ENCODE measurements around the gene CFAP157.

The CFAP157 gene

GRCh38 chr9:127731938-127732337 lies 25.1 kb downstream of the CFAP157 start:
- Mint-ChIP-seq H3K27me3 (ENCODE audit: low read depth) (no peaks in the 10 kb centered on the region), H3K4me3 (no peak overlapping the region), H3K36me3 (ENCODE audit: low read depth) (peaks cover 2% of the 10 kb centered on the region), H3K9me3 (no peaks in the 10 kb centered on the region), H3K4me1 (ENCODE audit: low read depth) (peaks cover 9% of the 10 kb centered on the region), H3K27ac (no peak overlapping the region)

GRCh38 chr9:127732444-127732843 lies 25.7 kb downstream of the CFAP157 start:
- H3K9me3 Mint-ChIP-seq, result no peaks in the 10 kb centered on the region
- H3K4me3 Mint-ChIP-seq, result no peak overlapping the region
- peaks cover 9% of the 10 kb centered on the region for H3K4me1 Mint-ChIP-seq (ENCODE audit: low read depth)
- H3K36me3 Mint-ChIP-seq (ENCODE audit: low read depth), result peaks cover 4% of the 10 kb centered on the region
- H3K27me3 Mint-ChIP-seq (ENCODE audit: low read depth), result no peaks in the 10 kb centered on the region
- H3K27ac Mint-ChIP-seq, result no peak overlapping the region

- Mint-ChIP-seq H3K4me3 (peak overlapping the region; percentile 21), H3K4me1 (ENCODE audit: low read depth) (peaks cover 9% of the 10 kb centered on the region), H3K27ac (no peak overlapping the region)
These were observed 26.8 kb downstream of the CFAP157 start for GRCh38 chr9:127733614-127734013.

GRCh38 chr9:127734247-127734746 lies 27.5 kb downstream of the CFAP157 start:
- H3K9me3 Mint-ChIP-seq, result no peaks in the 10 kb centered on the region
- peaks cover 15% of the 10 kb centered on the region for H3K36me3 Mint-ChIP-seq (ENCODE audit: low read depth)
- H3K27ac Mint-ChIP-seq, result peak overlapping the region; percentile 79
- no peaks in the 10 kb centered on the region for H3K27me3 Mint-ChIP-seq (ENCODE audit: low read depth)
- peak overlapping the region; percentile 72 for H3K4me3 Mint-ChIP-seq
- peaks cover 9% of the 10 kb centered on the region for H3K4me1 Mint-ChIP-seq (ENCODE audit: low read depth)

More at GRCh38 chr9:127733614-127734013, 26.8 kb downstream of the CFAP157 start:
- H3K36me3 Mint-ChIP-seq (ENCODE audit: low read depth), result peaks cover 11% of the 10 kb centered on the region
- H3K9me3 Mint-ChIP-seq, result no peaks in the 10 kb centered on the region
- no peaks in the 10 kb centered on the region for H3K27me3 Mint-ChIP-seq (ENCODE audit: low read depth)

GRCh38 chr9:127734747-127735529 lies 28.1 kb downstream of the CFAP157 start, which contains the start of gene TOR2A:
TOR2A (minus strand) TSS chr9:127735294; CDS start chr9:127735270, 24 bp downstream.
- Mint-ChIP-seq H3K27ac (peak within 1 kb of the TSS; percentile 92), H3K4me1 (ENCODE audit: low read depth) (peaks cover 9% of the 10 kb centered on the region), H3K36me3 (ENCODE audit: low read depth) (peaks cover 17% of the 10 kb centered on the region), H3K4me3 (peak within 1 kb of the TSS; percentile 91), H3K27me3 (ENCODE audit: low read depth) (no peaks in the 10 kb centered on the region), H3K9me3 (no peaks in the 10 kb centered on the region)

- Mint-ChIP-seq H3K27me3 (ENCODE audit: low read depth) (no peaks in the 10 kb centered on the region), H3K36me3 (ENCODE audit: low read depth) (peaks cover 17% of the 10 kb centered on the region), H3K4me1 (ENCODE audit: low read depth) (peaks cover 9% of the 10 kb centered on the region), H3K27ac (peak overlapping the region; percentile 92), H3K4me3 (peak overlapping the region; percentile 91), H3K9me3 (no peaks in the 10 kb centered on the region)
These were observed 28.9 kb downstream of the CFAP157 start for GRCh38 chr9:127735530-127736185.

- Mint-ChIP-seq H3K9me3 (no peaks in the 10 kb centered on the region), H3K4me3 (no peak overlapping the region), H3K36me3 (ENCODE audit: low read depth) (peaks cover 27% of the 10 kb centered on the region), H3K27me3 (ENCODE audit: low read depth) (no peaks in the 10 kb centered on the region), H3K27ac (no peak overlapping the region), H3K4me1 (ENCODE audit: low read depth) (peaks cover 9% of the 10 kb centered on the region)
These were observed 31.9 kb downstream of the CFAP157 start for GRCh38 chr9:127738666-127739065.

GRCh38 chr9:127739614-127740330 lies 33.0 kb downstream of the CFAP157 start:
- Mint-ChIP-seq H3K9me3 (no peaks in the 10 kb centered on the region), H3K4me1 (ENCODE audit: low read depth) (peaks cover 4% of the 10 kb centered on the region), H3K27ac (no peak overlapping the region), H3K27me3 (ENCODE audit: low read depth) (no peaks in the 10 kb centered on the region), H3K36me3 (ENCODE audit: low read depth) (peaks cover 29% of the 10 kb centered on the region), H3K4me3 (no peak overlapping the region)

- H3K27ac Mint-ChIP-seq, result no peak overlapping the region
- H3K36me3 Mint-ChIP-seq (ENCODE audit: low read depth), result peaks cover 34% of the 10 kb centered on the region
- H3K9me3 Mint-ChIP-seq, result no peaks in the 10 kb centered on the region
- H3K27me3 Mint-ChIP-seq (ENCODE audit: low read depth), result no peaks in the 10 kb centered on the region
- no peak overlapping the region for H3K4me3 Mint-ChIP-seq
- peaks cover 2% of the 10 kb centered on the region for H3K4me1 Mint-ChIP-seq (ENCODE audit: low read depth)
These were observed 35.1 kb downstream of the CFAP157 start for GRCh38 chr9:127741831-127742434.

GRCh38 chr9:127742435-127743088 lies 35.8 kb downstream of the CFAP157 start:
- Mint-ChIP-seq H3K27ac (peak overlapping the region; percentile 31), H3K27me3 (ENCODE audit: low read depth) (no peaks in the 10 kb centered on the region)

GRCh38 chr9:127744398-127745110 lies 37.8 kb downstream of the CFAP157 start:
- no peak overlapping the region for H3K27ac Mint-ChIP-seq
- no peak overlapping the region for H3K4me3 Mint-ChIP-seq
- peaks cover 30% of the 10 kb centered on the region for H3K36me3 Mint-ChIP-seq (ENCODE audit: low read depth)
- no peaks in the 10 kb centered on the region for H3K27me3 Mint-ChIP-seq (ENCODE audit: low read depth)
- H3K4me1 Mint-ChIP-seq (ENCODE audit: low read depth), result peaks cover 4% of the 10 kb centered on the region
- H3K9me3 Mint-ChIP-seq, result no peaks in the 10 kb centered on the region

More at GRCh38 chr9:127742435-127743088, 35.8 kb downstream of the CFAP157 start:
- Mint-ChIP-seq H3K4me1 (ENCODE audit: low read depth) (peaks cover 4% of the 10 kb centered on the region), H3K36me3 (ENCODE audit: low read depth) (peaks cover 34% of the 10 kb centered on the region), H3K9me3 (no peaks in the 10 kb centered on the region), H3K4me3 (no peak overlapping the region)

GRCh38 chr9:127746959-127747569 lies 40.3 kb downstream of the CFAP157 start:
- H3K9me3 Mint-ChIP-seq, result no peaks in the 10 kb centered on the region
- H3K27ac Mint-ChIP-seq, result peak overlapping the region; percentile 57
- no peaks in the 10 kb centered on the region for H3K27me3 Mint-ChIP-seq (ENCODE audit: low read depth)
- H3K4me1 Mint-ChIP-seq (ENCODE audit: low read depth), result peaks cover 8% of the 10 kb centered on the region
- no peak overlapping the region for H3K4me3 Mint-ChIP-seq
- peaks cover 35% of the 10 kb centered on the region for H3K36me3 Mint-ChIP-seq (ENCODE audit: low read depth)
